WTC11 (cell line): Measurements from ENCODE around the gene GPS2. TPM values are rescaled to one million over a fixed set of nuclear protein-coding genes. Genes with fewer than 3 reads are reported as not detected.
A peak's percentile ranks its signal among the peaks of the same experiment; 100 is the strongest.

ENCODE experiments used
- AFF4 ChIP-seq: sonication (generic); formaldehyde crosslinking; IDR thresholded peaks from 2 replicates; pipeline ENCODE4 v1.8.1; 2023; ENCODE audit warnings: mild to moderate bottlenecking, missing genetic modification reagents, borderline replicate concordance
- ATF2 ChIP-seq: sonication (generic); formaldehyde crosslinking; IDR thresholded peaks from 2 replicates; pipeline ENCODE4 v1.8.1; 2022; ENCODE audit warnings: low read depth, missing genetic modification reagents, borderline replicate concordance
- CBFB ChIP-seq: sonication (generic); formaldehyde crosslinking; IDR thresholded peaks from 2 replicates; pipeline ENCODE4 v1.8.1; 2022; ENCODE audit warnings: mild to moderate bottlenecking, low read depth, missing genetic modification reagents
- CREB1 ChIP-seq: sonication (generic); formaldehyde crosslinking; IDR thresholded peaks from 2 replicates; pipeline ENCODE4 v1.8.0; 2023; ENCODE audit warnings: mild to moderate bottlenecking, missing genetic modification reagents
- CREM ChIP-seq: sonication (generic); formaldehyde crosslinking; IDR thresholded peaks from 2 replicates; pipeline ENCODE4 v1.8.1; 2022; ENCODE audit warnings: mild to moderate bottlenecking, missing genetic modification reagents, moderate library complexity
- E2F1 ChIP-seq: sonication (generic); formaldehyde crosslinking; IDR thresholded peaks from 2 replicates; pipeline ENCODE4 v1.8.0; 2022; ENCODE audit warnings: mild to moderate bottlenecking, missing genetic modification reagents
- ELF4 ChIP-seq: sonication (generic); formaldehyde crosslinking; IDR thresholded peaks from 2 replicates; pipeline ENCODE4 v1.8.1; 2022; ENCODE audit warnings: low read depth, mild to moderate bottlenecking, moderate library complexity, missing genetic modification reagents
- ESRRA ChIP-seq: sonication (generic); formaldehyde crosslinking; IDR thresholded peaks from 2 replicates; pipeline ENCODE4 v1.8.1; 2022; ENCODE audit warnings: mild to moderate bottlenecking, missing genetic modification reagents, borderline replicate concordance
- FOXP1 ChIP-seq: sonication (generic); formaldehyde crosslinking; IDR thresholded peaks from 2 replicates; pipeline ENCODE4 v1.8.0; 2022; ENCODE audit warnings: missing genetic modification reagents, mild to moderate bottlenecking, moderate library complexity, borderline replicate concordance
- MYBL2 ChIP-seq: sonication (generic); formaldehyde crosslinking; IDR thresholded peaks from 2 replicates; pipeline ENCODE4 v1.8.1; 2023; ENCODE audit warnings: mild to moderate bottlenecking, moderate library complexity, missing genetic modification reagents
- NFE2L1 ChIP-seq: sonication (generic); formaldehyde crosslinking; IDR thresholded peaks from 2 replicates; pipeline ENCODE4 v1.8.1; 2023; ENCODE audit warnings: missing genetic modification reagents
- NFYB ChIP-seq: sonication (generic); formaldehyde crosslinking; conservative IDR thresholded peaks from 2 replicates; pipeline ENCODE4 v1.8.0; 2022; ENCODE audit warnings: low read depth, missing genetic modification reagents
- NR2C2 ChIP-seq: sonication (generic); formaldehyde crosslinking; IDR thresholded peaks from 2 replicates; pipeline ENCODE4 v1.8.0; 2022; ENCODE audit warnings: mild to moderate bottlenecking, missing genetic modification reagents
- SMAD3 ChIP-seq: sonication (generic); formaldehyde crosslinking; IDR thresholded peaks from 2 replicates; pipeline ENCODE4 v1.8.0; 2022; ENCODE audit warnings: missing genetic modification reagents, mild to moderate bottlenecking, borderline replicate concordance
- SP1 ChIP-seq: sonication (generic); formaldehyde crosslinking; conservative IDR thresholded peaks from 2 replicates; pipeline ENCODE4 v1.8.1; 2022; ENCODE audit warnings: missing genetic modification reagents
- TP53 ChIP-seq: sonication (generic); formaldehyde crosslinking; IDR thresholded peaks from 2 replicates; pipeline ENCODE4 v1.8.1; 2023; ENCODE audit warnings: mild to moderate bottlenecking, missing genetic modification reagents
- ZNF121 ChIP-seq: sonication (generic); formaldehyde crosslinking; IDR thresholded peaks from 2 replicates; pipeline ENCODE4 v1.8.0; 2023; ENCODE audit warnings: missing genetic modification reagents
- ZNF263 ChIP-seq: sonication (generic); formaldehyde crosslinking; IDR thresholded peaks from 2 replicates; pipeline ENCODE4 v1.8.1; 2022; ENCODE audit warnings: low read depth, mild to moderate bottlenecking, moderate library complexity, missing genetic modification reagents
- ZNF281 ChIP-seq: sonication (generic); formaldehyde crosslinking; IDR thresholded peaks from 2 replicates; pipeline ENCODE4 v1.8.0; 2023; ENCODE audit warnings: mild to moderate bottlenecking, missing genetic modification reagents
- ZNF396 ChIP-seq: fragments of 250-450 bp; sonication (Bioruptor Pico); IDR thresholded peaks from 2 replicates; pipeline ENCODE4 v1.8.0; 2021; ENCODE audit warnings: mild to moderate bottlenecking, moderate library complexity, borderline replicate concordance
- ZNF423 ChIP-seq: fragments of 250-450 bp; sonication (Bioruptor Pico); IDR thresholded peaks from 2 replicates; pipeline ENCODE4 v2.1.2; 2022; ENCODE audit warnings: mild to moderate bottlenecking, moderate library complexity
- ZNF425 ChIP-seq: fragments of 250-450 bp; sonication (Bioruptor Pico); conservative IDR thresholded peaks from 2 replicates; pipeline ENCODE4 v1.9.0; 2021; ENCODE audit warnings: mild to moderate bottlenecking
- total RNA-seq: library from RNA; stranded (reverse); gene quantifications from 3 replicates; pipeline ENCODE4 v1.2.3, GENCODE V29; 2021
- TF ChIP-seq, protein P1 (sequence below): sonication (generic); formaldehyde crosslinking; IDR thresholded peaks from 2 replicates; pipeline ENCODE4 v1.8.1; 2023; ENCODE audit warnings: mild to moderate bottlenecking, missing genetic modification reagents, moderate library complexity
- TF ChIP-seq, protein P2 (sequence below): sonication (generic); formaldehyde crosslinking; IDR thresholded peaks from 2 replicates; pipeline ENCODE4 v1.8.1; 2022; ENCODE audit warnings: mild to moderate bottlenecking, moderate library complexity, missing genetic modification reagents

GPS2 gene
- total RNA-seq, 1 experiment from 2014 or later: 55.9 TPM

DNA sequence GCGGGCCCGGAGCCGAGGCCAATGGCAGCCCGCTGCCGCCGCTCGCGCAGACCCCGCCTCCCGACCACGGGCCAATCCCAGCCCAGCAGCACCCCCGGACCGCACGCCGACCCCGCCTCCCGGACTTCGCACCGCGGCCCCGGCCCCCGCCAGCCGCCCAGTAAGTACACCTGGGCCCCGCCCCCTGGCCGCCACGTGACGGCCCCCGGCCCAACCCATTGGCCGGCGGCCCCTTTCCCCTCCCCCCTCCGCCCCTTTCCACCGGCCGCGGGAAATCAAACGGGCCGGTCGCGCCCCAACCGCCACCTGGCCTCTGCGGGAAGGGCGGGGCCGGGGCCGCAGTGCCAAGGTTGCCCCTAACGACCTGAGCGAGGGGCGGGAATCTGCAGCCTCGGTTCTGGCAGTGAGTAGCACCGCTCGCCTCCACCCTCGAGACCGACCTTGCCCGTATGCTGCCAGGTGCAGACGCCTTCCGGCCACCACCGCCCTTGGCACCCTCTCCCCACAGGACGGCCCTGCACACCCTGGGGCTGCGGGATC is 20.5 kb downstream of the GPS2 start, which contains the start of gene YBX2 (continued):
- TF ChIP-seq, protein P1, sequence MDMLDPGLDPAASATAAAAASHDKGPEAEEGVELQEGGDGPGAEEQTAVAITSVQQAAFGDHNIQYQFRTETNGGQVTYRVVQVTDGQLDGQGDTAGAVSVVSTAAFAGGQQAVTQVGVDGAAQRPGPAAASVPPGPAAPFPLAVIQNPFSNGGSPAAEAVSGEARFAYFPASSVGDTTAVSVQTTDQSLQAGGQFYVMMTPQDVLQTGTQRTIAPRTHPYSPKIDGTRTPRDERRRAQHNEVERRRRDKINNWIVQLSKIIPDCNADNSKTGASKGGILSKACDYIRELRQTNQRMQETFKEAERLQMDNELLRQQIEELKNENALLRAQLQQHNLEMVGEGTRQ (CRISPR knock-in tag): peak; percentile 95
- TF ChIP-seq, protein P2, sequence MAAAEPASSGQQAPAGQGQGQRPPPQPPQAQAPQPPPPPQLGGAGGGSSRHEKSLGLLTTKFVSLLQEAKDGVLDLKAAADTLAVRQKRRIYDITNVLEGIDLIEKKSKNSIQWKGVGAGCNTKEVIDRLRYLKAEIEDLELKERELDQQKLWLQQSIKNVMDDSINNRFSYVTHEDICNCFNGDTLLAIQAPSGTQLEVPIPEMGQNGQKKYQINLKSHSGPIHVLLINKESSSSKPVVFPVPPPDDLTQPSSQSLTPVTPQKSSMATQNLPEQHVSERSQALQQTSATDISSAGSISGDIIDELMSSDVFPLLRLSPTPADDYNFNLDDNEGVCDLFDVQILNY (CRISPR knock-in tag): peak; percentile 96
- 0 out of 2 replicates have a peak, but pooled peaks have one; percentile 41 for TF ChIP-seq AFF4 (CRISPR knock-in tag)
- TF ChIP-seq ZNF281 (CRISPR knock-in tag): peak; percentile 87
- TF ChIP-seq FOXP1 (CRISPR knock-in tag): peak; percentile 84; the same call in 1 of the 2 replicates
- TF ChIP-seq ESRRA: 0 out of 2 replicates have a peak, but pooled peaks have one; percentile 13
- TF ChIP-seq MYBL2 (CRISPR knock-in tag): peak; percentile 72; the same call in 1 of the 2 replicates
- 0 out of 2 replicates have a peak, but pooled peaks have one; percentile 40 for TF ChIP-seq ELF4
- TF ChIP-seq E2F1 (CRISPR knock-in tag): 0 out of 2 replicates have a peak, but pooled peaks have one; percentile 78
- TF ChIP-seq ZNF425: no peak
- 0 out of 2 replicates have a peak, but pooled peaks have one; percentile 27 for TF ChIP-seq CREM (CRISPR knock-in tag)
- 0 out of 2 replicates have a peak, but pooled peaks have one; percentile 5 for TF ChIP-seq CBFB
- no peak for TF ChIP-seq ZNF121 (CRISPR knock-in tag)
- TF ChIP-seq ZNF263 (CRISPR knock-in tag): 0 out of 2 replicates have a peak, but pooled peaks have one; percentile 19
- TF ChIP-seq CREB1: peak; percentile 92; the same call in 1 of the 2 replicates
- TF ChIP-seq NR2C2 (CRISPR knock-in tag): 0 out of 2 replicates have a peak, but pooled peaks have one; percentile 47
- no peak for TF ChIP-seq ZNF423
- peak; percentile 74 for TF ChIP-seq NFYB
- peak; percentile 92 for TF ChIP-seq SP1
- peak; percentile 86; the same call in 1 of the 2 replicates for TF ChIP-seq SMAD3 (CRISPR knock-in tag)
- TF ChIP-seq ATF2 (CRISPR knock-in tag): no peak
- TF ChIP-seq NFE2L1 (CRISPR knock-in tag): peak; percentile 68; the same call in 1 of the 2 replicates
- TF ChIP-seq TP53 (CRISPR knock-in tag): peak; percentile 93; the same call in 1 of the 2 replicates
- TF ChIP-seq ZNF396 (CRISPR knock-in tag): no peak
- TF ChIP-seq, all 79 proteins: peak for 28
